ENCODE results near the gene MBNL3.
A peak's percentile ranks its signal among the peaks of the same experiment; 100 is the strongest.

MBNL3 gene, protein sequence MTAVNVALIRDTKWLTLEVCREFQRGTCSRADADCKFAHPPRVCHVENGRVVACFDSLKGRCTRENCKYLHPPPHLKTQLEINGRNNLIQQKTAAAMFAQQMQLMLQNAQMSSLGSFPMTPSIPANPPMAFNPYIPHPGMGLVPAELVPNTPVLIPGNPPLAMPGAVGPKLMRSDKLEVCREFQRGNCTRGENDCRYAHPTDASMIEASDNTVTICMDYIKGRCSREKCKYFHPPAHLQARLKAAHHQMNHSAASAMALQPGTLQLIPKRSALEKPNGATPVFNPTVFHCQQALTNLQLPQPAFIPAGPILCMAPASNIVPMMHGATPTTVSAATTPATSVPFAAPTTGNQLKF

DNA sequence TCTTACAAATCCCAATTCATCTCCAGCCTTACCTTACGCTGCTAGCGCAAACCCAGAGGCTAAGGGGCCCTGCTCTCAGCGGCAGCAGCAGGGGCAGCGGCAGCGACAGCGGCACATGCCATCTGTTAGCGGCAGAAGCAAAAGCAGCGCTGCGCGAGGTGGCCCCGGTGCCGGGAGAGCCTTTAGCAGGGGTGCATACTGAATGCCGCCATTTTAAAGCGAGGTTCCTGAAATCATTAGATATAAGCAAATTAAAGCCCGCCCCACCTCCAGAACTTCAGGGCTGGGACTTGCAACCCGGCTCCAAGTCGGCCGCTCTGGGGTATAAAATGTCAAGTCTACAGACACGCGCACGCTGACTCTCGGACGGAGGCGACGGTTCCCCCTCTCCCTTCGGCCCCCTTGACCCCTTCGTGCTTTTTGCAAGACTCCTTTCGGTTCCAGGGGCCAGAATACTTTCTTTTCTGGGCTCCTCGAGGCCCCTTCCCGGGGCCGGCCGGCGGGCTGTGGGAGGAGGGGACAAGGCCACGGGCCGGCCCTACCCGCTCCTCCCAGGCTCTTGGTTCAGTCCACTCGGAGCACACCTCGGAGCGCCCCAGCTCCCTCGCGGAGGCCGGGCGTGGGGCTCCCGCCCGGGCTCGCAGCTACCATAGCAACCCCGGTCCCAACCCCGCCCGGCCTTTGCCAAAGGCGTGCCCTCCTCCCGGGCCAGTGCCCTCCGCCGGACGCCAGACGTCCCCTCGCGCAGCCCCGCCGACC lies at the start of gene MBNL3:
MBNL3 (minus strand) TSS at position 220 of the 759 bp plus-strand sequence. CDS start 49,427 bp downstream, outside the sequence.
- TF ChIP-seq, protein P1, sequence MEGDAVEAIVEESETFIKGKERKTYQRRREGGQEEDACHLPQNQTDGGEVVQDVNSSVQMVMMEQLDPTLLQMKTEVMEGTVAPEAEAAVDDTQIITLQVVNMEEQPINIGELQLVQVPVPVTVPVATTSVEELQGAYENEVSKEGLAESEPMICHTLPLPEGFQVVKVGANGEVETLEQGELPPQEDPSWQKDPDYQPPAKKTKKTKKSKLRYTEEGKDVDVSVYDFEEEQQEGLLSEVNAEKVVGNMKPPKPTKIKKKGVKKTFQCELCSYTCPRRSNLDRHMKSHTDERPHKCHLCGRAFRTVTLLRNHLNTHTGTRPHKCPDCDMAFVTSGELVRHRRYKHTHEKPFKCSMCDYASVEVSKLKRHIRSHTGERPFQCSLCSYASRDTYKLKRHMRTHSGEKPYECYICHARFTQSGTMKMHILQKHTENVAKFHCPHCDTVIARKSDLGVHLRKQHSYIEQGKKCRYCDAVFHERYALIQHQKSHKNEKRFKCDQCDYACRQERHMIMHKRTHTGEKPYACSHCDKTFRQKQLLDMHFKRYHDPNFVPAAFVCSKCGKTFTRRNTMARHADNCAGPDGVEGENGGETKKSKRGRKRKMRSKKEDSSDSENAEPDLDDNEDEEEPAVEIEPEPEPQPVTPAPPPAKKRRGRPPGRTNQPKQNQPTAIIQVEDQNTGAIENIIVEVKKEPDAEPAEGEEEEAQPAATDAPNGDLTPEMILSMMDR (IDR thresholded peaks at IDR 0.05; ENCODE audit: low read depth, low read length): no peak
- peak within 1 kb of the TSS; percentile 50 for H3K4me3 ChIP-seq (ENCODE audit: low read depth, low read length)

DNA sequence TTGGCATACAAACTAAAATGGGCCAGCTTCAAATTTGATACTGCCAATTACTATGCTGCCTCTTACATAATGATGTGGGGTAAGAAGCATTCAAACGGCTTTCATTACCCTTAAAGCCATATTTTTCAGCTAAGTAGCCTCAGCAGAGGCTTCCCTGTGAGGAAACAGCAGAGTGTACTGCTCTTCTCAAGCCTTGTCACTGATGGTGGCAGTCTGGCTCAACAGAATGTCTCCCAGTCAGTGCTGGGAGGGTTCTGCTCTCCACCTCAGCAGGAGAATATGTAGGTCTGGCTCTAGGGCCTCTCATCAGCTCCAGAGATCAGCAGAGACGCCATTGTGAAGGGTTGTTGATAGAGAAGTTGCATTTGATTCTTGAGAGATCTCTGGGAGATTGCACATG lies 44.6 kb upstream of the MBNL3 start:
- TF ChIP-seq, protein P1 (IDR thresholded peaks at IDR 0.05; ENCODE audit: low read depth, low read length): no peak

DNA sequence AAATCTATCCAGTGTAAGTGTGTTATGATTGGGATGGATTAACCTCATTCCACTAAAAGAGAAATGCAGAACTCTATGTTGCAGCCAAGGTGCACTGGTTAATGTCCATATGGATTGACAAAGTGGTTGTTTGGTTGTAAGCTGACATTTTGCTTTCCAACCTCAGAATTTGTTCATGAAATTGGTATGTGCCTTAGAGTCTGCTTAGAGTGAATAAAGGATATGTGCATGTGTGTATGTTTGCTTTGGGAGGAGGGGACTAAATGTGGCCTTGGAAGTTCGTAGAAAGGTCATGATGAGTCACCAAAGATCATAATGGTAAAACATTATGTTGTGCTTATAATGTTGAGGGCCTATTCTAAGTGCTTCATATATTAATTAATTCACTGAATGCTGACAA lies 44.1 kb upstream of the MBNL3 start:
- TF ChIP-seq, protein P1 (IDR thresholded peaks at IDR 0.05; ENCODE audit: low read depth, low read length): no peak
- no peak overlapping the region for H3K4me3 ChIP-seq (ENCODE audit: low read depth, low read length)

More for the DNA sequence above, 44.6 kb upstream of the MBNL3 start:
- H3K4me3 ChIP-seq (ENCODE audit: low read depth, low read length): no peak overlapping the region

DNA sequence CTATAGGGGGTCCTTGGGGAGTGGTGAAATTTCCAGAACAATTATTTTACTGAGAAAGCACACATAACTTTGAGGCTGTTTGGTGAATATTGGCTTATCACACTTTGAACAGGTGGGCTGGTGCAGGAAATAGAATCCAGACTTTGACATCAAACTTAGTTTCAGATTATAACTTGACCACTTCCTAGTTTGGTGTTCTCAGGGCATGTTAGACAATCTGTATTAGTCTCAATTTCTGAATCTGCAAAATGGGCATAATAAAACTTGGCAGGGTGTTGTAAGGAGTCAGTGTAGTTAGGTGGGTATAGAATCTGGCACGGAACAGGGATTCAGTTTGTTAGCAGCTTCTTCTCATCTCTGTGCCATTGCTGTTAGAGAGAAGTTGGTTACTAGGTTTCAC lies 43.3 kb upstream of the MBNL3 start:
- no peak overlapping the region for H3K4me3 ChIP-seq (ENCODE audit: low read depth, low read length)
- TF ChIP-seq, protein P1 (IDR thresholded peaks at IDR 0.05; ENCODE audit: low read depth, low read length): no peak

DNA sequence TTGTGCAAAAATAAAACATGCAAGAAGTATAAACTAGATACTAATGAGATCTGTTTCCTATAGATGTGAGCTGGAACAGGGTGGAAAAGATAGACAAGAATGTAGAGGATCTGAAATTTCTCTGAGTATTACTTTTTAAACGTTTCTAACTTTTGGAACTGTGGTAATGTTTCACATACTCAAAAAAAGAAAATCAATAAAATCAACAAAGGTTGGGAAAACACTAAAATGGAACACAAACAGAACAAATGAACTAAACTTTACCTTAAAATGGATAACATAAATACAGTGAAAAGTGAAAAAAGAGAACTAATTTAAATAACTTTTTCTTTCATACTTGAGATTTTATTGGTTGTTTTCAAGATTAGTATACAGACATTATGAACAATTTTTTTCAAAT lies 32.0 kb upstream of the MBNL3 start:
- TF ChIP-seq, protein P1 (IDR thresholded peaks at IDR 0.05; ENCODE audit: low read depth, low read length): no peak
- no peak overlapping the region for H3K4me3 ChIP-seq (ENCODE audit: low read depth, low read length)

DNA sequence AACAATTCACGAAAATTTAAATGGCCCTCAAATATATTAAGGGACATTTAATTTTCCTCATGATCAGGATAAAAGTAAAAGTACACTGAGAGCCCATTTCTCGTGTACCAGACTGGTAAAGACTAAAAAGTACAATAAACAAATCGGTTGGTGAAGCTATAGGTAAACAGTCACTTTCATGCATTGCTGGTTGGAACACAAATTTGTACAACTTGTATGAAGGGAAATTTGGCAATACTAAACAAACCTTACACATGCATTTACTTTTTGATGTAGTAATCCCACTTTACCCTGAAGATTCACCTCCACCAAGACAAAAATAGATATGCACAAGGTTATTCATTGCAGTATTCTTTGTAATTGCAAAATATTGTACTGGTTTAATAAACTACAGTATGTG lies 31.4 kb upstream of the MBNL3 start:
- no peak overlapping the region for H3K4me3 ChIP-seq (ENCODE audit: low read depth, low read length)
- TF ChIP-seq, protein P1 (IDR thresholded peaks at IDR 0.05; ENCODE audit: low read depth, low read length): no peak

DNA sequence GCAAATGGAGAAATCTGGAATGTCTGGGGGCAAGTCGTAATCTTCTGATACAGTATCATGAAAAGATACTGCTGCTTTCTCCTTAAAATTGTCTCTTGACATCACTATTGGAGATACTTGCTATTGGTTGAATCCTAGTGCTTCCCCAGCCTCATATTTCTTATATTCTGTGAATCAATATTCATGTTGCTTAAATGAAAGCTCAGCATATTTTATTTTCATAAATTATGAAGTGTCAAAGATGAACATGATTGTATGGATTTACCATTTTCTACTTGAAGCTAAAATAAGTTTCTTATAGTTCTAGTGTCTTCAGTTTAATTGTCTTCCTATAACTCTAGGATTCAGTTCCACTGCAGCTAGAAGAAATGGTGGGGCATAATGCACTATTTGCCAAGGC lies 29.6 kb upstream of the MBNL3 start:
- TF ChIP-seq, protein P1 (IDR thresholded peaks at IDR 0.05; ENCODE audit: low read depth, low read length): no peak
- no peak overlapping the region for H3K4me3 ChIP-seq (ENCODE audit: low read depth, low read length)
